ENCODE data around the gene TYSND1.
"Not testable (repeated sequence)": the region's sequence is repeated elsewhere in the genome, so short reads cannot be mapped to it uniquely, and the experiment has no call there.

Gene TYSND1

GRCh38 chr10:70123166-70123565 lies 23.3 kb downstream of the TYSND1 start:
- H3K4me3 ChIP-seq (ENCODE audit: low read length in 2 of 2); H3K4me1 ChIP-seq (ENCODE audit: control insufficient read depth, insufficient read depth, low read length); H3K27me3 ChIP-seq (ENCODE audit: control insufficient read depth in 1 of 2, insufficient read depth in 2 of 2, low read length in 2 of 2); H3K9ac ChIP-seq (ENCODE audit: low read length in 2 of 2); H3K27ac ChIP-seq (ENCODE audit: low read length); H3K9me3 ChIP-seq (ENCODE audit: control insufficient read depth in 2 of 2, low read length in 2 of 2): not testable (repeated sequence)
- H3K36me3 ChIP-seq (ENCODE audit: control insufficient read depth in 2 of 2, insufficient read depth in 2 of 2, low read length in 2 of 2), result peaks cover 19 to 25% of the 10 kb centered on the region in 2 donors

- Histone ChIP-seq H3K4me1 (ENCODE audit: control insufficient read depth, insufficient read depth, low read length) (peaks cover 3% of the 10 kb centered on the region), H3K36me3 (ENCODE audit: control insufficient read depth in 2 of 2, insufficient read depth in 2 of 2, low read length in 2 of 2) (peaks cover 19 to 22% of the 10 kb centered on the region in 2 donors), H3K27ac (ENCODE audit: low read length) (no peak overlapping the region), H3K9ac (ENCODE audit: low read length in 2 of 2) (no peak overlapping the region), H3K9me3 (ENCODE audit: control insufficient read depth in 2 of 2, low read length in 2 of 2) (no peaks in the 10 kb centered on the region), H3K27me3 (ENCODE audit: control insufficient read depth in 1 of 2, insufficient read depth in 2 of 2, low read length in 2 of 2) (no peaks in the 10 kb centered on the region), H3K4me3 (ENCODE audit: low read length in 2 of 2) (no peak overlapping the region)
These were observed 23.8 kb downstream of the TYSND1 start for GRCh38 chr10:70122742-70123141.

DNA sequence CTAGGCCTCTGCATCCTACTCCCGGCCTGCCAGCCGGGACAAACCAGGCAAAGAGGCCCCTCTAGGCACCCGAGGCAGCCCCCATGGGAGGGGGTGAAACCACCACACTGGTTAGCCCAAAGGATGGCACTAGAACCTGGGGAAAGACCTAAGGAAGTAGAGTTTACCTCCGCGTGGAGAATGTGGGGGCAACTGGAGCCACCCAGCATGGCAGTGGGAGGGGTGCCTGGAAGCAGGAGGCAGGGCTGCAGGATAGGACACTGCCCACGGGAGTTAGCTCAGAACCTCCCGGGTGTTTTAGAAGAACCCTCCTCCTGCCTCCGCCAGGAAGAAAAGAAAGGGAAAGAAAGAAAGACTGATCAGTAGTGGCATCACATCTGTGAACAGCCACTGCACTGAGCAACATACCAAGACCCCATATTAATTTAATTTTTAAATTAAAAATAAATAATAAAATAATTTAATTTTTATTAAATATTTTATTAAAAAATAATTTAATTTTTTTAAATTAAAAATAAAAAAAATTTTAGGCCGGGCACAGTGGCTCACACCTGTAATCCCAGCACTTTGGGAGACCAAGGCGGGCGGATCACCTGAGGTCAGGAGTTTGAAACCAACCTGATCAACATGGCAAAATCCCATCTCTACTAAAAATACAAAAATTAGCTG lies 25.1 kb downstream of the TYSND1 start:
- H3K4me3 ChIP-seq (ENCODE audit: low read length in 2 of 2), result no peak overlapping the region
- H3K4me1 ChIP-seq (ENCODE audit: control insufficient read depth, insufficient read depth, low read length), result peaks cover 3% of the 10 kb centered on the region
- H3K9ac ChIP-seq (ENCODE audit: low read length in 2 of 2), result no peak overlapping the region
- peaks cover 19 to 23% of the 10 kb centered on the region in 2 donors for H3K36me3 ChIP-seq (ENCODE audit: control insufficient read depth in 2 of 2, insufficient read depth in 2 of 2, low read length in 2 of 2)
- H3K27ac ChIP-seq (ENCODE audit: low read length), result no peak overlapping the region
- H3K27me3 ChIP-seq (ENCODE audit: control insufficient read depth in 1 of 2, insufficient read depth in 2 of 2, low read length in 2 of 2), result no peaks in the 10 kb centered on the region
- H3K9me3 ChIP-seq (ENCODE audit: control insufficient read depth in 2 of 2, low read length in 2 of 2), result no peaks in the 10 kb centered on the region

DNA sequence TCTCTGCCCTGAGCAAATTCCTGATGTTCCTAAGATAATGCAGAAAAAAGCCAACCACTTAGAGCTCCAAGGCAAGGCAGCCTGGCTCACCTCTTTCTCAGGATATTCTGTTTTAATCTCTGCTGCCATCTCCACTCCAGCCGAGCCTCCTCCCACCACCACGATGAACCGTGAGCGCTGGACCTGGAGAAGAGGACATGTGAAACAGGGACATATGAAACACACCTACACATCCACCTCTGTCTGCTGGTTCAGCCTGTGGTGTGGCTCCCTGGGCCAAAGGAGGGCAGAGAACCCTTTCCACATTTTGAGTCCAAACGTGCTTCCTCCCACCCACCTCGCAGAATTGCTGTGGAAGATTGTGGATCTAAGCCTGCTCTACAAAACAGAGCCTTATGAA lies 26.1 kb downstream of the TYSND1 start:
- no peak overlapping the region for H3K9ac ChIP-seq (ENCODE audit: low read length in 2 of 2)
- H3K27ac ChIP-seq (ENCODE audit: low read length), result no peak overlapping the region
- no peaks in the 10 kb centered on the region for H3K9me3 ChIP-seq (ENCODE audit: control insufficient read depth in 2 of 2, low read length in 2 of 2)
- H3K4me3 ChIP-seq (ENCODE audit: low read length in 2 of 2), result no peak overlapping the region
- H3K27me3 ChIP-seq (ENCODE audit: control insufficient read depth in 1 of 2, insufficient read depth in 2 of 2, low read length in 2 of 2), result no peaks in the 10 kb centered on the region
- H3K4me1 ChIP-seq (ENCODE audit: control insufficient read depth, insufficient read depth, low read length), result peaks cover 3% of the 10 kb centered on the region
- H3K36me3 ChIP-seq (ENCODE audit: control insufficient read depth in 2 of 2, insufficient read depth in 2 of 2, low read length in 2 of 2), result peaks cover 19 to 23% of the 10 kb centered on the region in 2 donors

DNA sequence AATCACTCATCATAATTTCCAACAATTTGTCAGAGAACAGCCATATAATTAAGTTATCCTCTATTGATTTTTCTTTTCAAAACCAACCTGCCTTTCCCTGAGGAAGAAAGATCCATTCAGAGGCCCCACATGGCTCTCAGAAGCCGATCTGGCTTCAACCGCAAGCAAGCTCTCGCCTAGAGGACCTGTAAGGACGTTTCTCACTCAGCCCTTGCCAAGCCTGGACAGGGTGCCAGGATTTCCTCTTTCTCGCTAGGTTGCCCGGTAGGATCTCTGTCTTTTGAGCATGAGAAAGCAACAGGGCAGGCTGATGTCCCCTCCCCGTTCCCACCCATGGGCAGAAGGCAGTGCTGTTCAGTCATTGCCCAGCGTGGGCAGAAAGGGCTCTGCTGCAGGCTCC lies 26.9 kb downstream of the TYSND1 start:
- Histone ChIP-seq H3K4me1 (ENCODE audit: control insufficient read depth, insufficient read depth, low read length) (peaks cover 2% of the 10 kb centered on the region), H3K9ac (ENCODE audit: low read length in 2 of 2) (no peak overlapping the region), H3K9me3 (ENCODE audit: control insufficient read depth in 2 of 2, low read length in 2 of 2) (no peaks in the 10 kb centered on the region), H3K27me3 (ENCODE audit: control insufficient read depth in 1 of 2, insufficient read depth in 2 of 2, low read length in 2 of 2) (no peaks in the 10 kb centered on the region), H3K36me3 (ENCODE audit: control insufficient read depth in 2 of 2, insufficient read depth in 2 of 2, low read length in 2 of 2) (peaks cover 21 to 29% of the 10 kb centered on the region in 2 donors), H3K4me3 (ENCODE audit: low read length in 2 of 2) (no peak overlapping the region), H3K27ac (ENCODE audit: low read length) (no peak overlapping the region)

DNA sequence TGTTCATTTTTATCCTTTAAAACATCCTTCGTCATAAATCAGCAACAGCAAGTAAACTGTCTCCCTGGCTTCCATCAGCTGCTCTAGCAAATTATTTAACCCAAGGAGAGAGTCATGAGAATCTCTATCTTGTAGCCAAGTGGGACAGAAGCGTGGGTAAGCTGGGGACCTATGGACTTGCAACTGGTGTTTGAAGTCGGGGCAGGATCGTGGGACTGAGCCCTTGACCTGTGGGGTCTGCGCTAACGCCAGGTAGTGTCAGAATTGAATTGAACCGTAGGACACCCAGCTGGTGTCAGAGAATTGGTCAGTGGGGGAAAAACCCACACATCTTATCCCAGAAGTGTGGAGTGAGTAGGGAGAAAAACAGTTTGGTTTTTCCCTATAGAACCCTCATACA lies 27.3 kb downstream of the TYSND1 start:
- peaks cover 21 to 29% of the 10 kb centered on the region in 2 donors for H3K36me3 ChIP-seq (ENCODE audit: control insufficient read depth in 2 of 2, insufficient read depth in 2 of 2, low read length in 2 of 2)
- no peak overlapping the region for H3K27ac ChIP-seq (ENCODE audit: low read length)
- H3K4me3 ChIP-seq (ENCODE audit: low read length in 2 of 2), result no peak overlapping the region
- H3K9ac ChIP-seq (ENCODE audit: low read length in 2 of 2), result no peak overlapping the region
- no peaks in the 10 kb centered on the region for H3K27me3 ChIP-seq (ENCODE audit: control insufficient read depth in 1 of 2, insufficient read depth in 2 of 2, low read length in 2 of 2)
- H3K4me1 ChIP-seq (ENCODE audit: control insufficient read depth, insufficient read depth, low read length), result no peaks in the 10 kb centered on the region
- H3K9me3 ChIP-seq (ENCODE audit: control insufficient read depth in 2 of 2, low read length in 2 of 2), result no peaks in the 10 kb centered on the region

DNA sequence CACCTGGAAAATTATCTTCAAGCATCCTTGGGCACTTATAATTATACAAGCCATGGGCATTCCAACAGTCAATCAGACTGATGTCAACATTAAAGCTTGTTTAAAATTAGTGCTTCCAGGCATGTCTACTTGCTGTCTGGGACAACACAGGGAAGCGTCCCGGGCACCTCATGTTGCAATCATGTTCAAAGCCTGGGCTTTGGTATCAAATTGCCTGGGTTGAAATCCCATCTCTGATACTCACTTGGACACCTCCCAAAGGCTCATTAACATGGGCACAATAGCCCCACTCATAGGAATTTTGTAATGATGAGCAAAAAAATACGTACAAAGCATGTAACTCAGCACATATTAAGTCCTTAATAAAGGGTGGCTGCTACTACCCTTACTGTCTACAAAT lies 28.3 kb downstream of the TYSND1 start:
- Histone ChIP-seq H3K27ac (ENCODE audit: low read length) (no peak overlapping the region), H3K9me3 (ENCODE audit: control insufficient read depth in 2 of 2, low read length in 2 of 2) (no peaks in the 10 kb centered on the region), H3K9ac (ENCODE audit: low read length in 2 of 2) (no peak overlapping the region), H3K36me3 (ENCODE audit: control insufficient read depth in 2 of 2, insufficient read depth in 2 of 2, low read length in 2 of 2) (peaks cover 25 to 37% of the 10 kb centered on the region in 2 donors), H3K27me3 (ENCODE audit: control insufficient read depth in 1 of 2, insufficient read depth in 2 of 2, low read length in 2 of 2) (no peaks in the 10 kb centered on the region), H3K4me1 (ENCODE audit: control insufficient read depth, insufficient read depth, low read length) (no peaks in the 10 kb centered on the region), H3K4me3 (ENCODE audit: low read length in 2 of 2) (no peak overlapping the region)

DNA sequence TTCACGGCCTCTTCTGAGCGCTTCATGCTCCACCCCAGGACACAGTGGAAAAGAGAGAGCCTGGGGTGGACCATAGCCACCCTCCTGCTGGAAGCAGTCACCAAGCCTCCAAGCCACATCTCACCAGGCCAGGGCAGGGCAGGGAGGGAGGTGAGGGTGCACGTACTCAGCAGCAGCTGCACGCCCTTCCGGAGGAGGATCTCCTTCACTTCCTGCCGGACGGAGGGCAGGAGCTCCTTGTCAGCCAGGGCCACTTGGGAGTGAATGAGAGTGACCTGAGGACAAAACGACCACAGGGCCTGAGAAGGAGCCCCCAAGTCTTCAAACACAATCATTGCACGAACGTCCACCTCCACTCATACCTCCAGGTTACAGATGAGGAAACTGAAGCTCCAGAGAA lies 28.9 kb downstream of the TYSND1 start:
- no peak overlapping the region for H3K27ac ChIP-seq (ENCODE audit: low read length)
- H3K4me3 ChIP-seq (ENCODE audit: low read length in 2 of 2), result no peak overlapping the region
- peaks cover 31 to 35% of the 10 kb centered on the region in 2 donors for H3K36me3 ChIP-seq (ENCODE audit: control insufficient read depth in 2 of 2, insufficient read depth in 2 of 2, low read length in 2 of 2)
- no peaks in the 10 kb centered on the region for H3K9me3 ChIP-seq (ENCODE audit: control insufficient read depth in 2 of 2, low read length in 2 of 2)
- H3K27me3 ChIP-seq (ENCODE audit: control insufficient read depth in 1 of 2, insufficient read depth in 2 of 2, low read length in 2 of 2), result no peaks in the 10 kb centered on the region
- no peak overlapping the region for H3K9ac ChIP-seq (ENCODE audit: low read length in 2 of 2)
- H3K4me1 ChIP-seq (ENCODE audit: control insufficient read depth, insufficient read depth, low read length), result no peaks in the 10 kb centered on the region

DNA sequence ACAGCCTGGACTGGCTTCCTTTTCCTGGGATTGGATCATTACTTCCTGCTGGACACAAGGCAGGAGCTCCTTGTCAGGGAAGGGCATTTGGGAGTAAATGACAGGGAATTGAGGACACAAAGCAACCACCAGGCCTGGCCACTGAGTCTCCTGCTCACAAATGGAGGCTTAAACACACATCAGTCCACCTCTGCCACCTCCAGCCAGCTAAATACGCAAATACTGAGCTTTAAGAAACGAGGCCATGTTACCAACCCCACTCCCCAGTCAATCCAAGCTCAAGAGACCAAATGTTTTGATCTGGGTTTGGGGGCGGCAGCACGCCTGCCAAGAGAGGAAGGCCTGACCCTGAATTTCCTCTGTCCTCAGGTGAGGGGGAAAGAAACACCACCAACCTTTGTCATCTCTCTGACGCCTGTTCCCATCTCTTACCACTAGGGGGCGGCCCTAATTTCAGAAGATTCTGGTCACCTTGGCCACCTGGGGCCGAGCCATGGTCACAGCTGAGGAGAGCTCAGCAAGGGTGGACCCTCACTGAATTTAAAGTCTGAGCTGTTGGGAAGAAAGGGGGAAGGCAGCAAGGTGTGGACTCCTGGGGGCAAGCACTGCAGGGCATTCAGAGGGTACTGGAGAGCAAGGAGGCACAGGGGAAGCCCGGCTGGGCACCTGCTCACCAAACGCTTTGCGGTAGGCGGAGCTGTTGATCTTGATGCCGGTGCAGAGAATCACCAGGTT lies 30.4 kb downstream of the TYSND1 start:
- Histone ChIP-seq H3K4me3 (ENCODE audit: low read length in 2 of 2) (no peak overlapping the region), H3K36me3 (ENCODE audit: control insufficient read depth in 2 of 2, insufficient read depth in 2 of 2, low read length in 2 of 2) (peaks cover 30 to 38% of the 10 kb centered on the region in 2 donors), H3K9ac (ENCODE audit: low read length in 2 of 2) (no peak overlapping the region), H3K27ac (ENCODE audit: low read length) (no peak overlapping the region), H3K4me1 (ENCODE audit: control insufficient read depth, insufficient read depth, low read length) (no peaks in the 10 kb centered on the region), H3K9me3 (ENCODE audit: control insufficient read depth in 2 of 2, low read length in 2 of 2) (no peaks in the 10 kb centered on the region), H3K27me3 (ENCODE audit: control insufficient read depth in 1 of 2, insufficient read depth in 2 of 2, low read length in 2 of 2) (no peaks in the 10 kb centered on the region)

DNA sequence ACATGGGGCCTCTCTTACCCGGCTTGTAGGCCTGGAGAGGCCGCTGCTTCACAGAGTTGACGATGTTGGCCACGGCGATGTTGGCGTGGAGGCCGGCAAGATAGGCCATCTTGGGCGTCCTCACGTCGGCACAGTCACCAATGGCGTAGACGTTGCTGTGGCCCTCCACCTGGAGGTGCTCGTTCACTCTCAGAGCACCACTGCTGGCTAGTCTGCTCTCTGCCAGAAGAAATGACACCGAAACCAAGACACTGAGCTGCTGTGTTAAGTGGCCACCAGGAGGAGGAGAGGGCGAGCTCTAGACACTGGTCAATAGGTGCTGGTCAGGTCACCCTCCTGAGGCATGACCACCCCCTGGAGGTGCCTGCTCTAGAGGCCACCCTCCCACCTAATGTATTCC lies 31.6 kb downstream of the TYSND1 start:
- Histone ChIP-seq H3K4me3 (ENCODE audit: low read length in 2 of 2) (no peak overlapping the region), H3K9me3 (ENCODE audit: control insufficient read depth in 2 of 2, low read length in 2 of 2) (no peaks in the 10 kb centered on the region), H3K9ac (ENCODE audit: low read length in 2 of 2) (no peak overlapping the region), H3K27ac (ENCODE audit: low read length) (no peak overlapping the region), H3K36me3 (ENCODE audit: control insufficient read depth in 2 of 2, insufficient read depth in 2 of 2, low read length in 2 of 2) (peaks cover 21 to 30% of the 10 kb centered on the region in 2 donors), H3K27me3 (ENCODE audit: control insufficient read depth in 1 of 2, insufficient read depth in 2 of 2, low read length in 2 of 2) (no peaks in the 10 kb centered on the region), H3K4me1 (ENCODE audit: control insufficient read depth, insufficient read depth, low read length) (no peaks in the 10 kb centered on the region)

DNA sequence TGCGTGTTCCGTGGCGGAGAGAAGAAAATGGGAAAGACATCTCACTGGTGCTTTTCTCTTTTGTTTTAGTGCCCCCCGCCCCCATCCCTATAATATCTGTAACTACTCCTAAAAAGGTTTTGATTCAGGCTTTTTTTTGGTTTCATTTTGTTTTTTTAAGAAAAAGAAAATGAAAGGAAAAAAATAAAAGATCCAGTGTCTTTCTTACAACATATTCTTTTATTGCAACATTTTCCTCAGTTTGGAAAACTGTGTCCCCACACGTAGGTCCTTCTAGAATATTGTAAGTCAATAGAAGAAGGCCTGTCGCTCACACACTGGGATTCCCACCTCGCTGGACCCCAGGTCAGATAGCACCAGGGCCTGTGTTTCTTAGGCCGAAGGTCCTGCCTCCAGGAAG lies 34.4 kb downstream of the TYSND1 start:
- Histone ChIP-seq H3K4me1 (ENCODE audit: control insufficient read depth, insufficient read depth, low read length) (no peaks in the 10 kb centered on the region), H3K27me3 (ENCODE audit: control insufficient read depth in 1 of 2, insufficient read depth in 2 of 2, low read length in 2 of 2) (no peaks in the 10 kb centered on the region), H3K27ac (ENCODE audit: low read length) (no peak overlapping the region), H3K9ac (ENCODE audit: low read length in 2 of 2) (no peak overlapping the region), H3K36me3 (ENCODE audit: control insufficient read depth in 2 of 2, insufficient read depth in 2 of 2, low read length in 2 of 2) (peaks cover 20 to 27% of the 10 kb centered on the region in 2 donors), H3K4me3 (ENCODE audit: low read length in 2 of 2) (no peak overlapping the region), H3K9me3 (ENCODE audit: control insufficient read depth in 2 of 2, low read length in 2 of 2) (no peaks in the 10 kb centered on the region)

Measured in stomach smooth muscle (tissue), 2 donors.